ENCODE data around the gene SMIM10L1. TPM values are rescaled to one million over a fixed set of nuclear protein-coding genes. Genes with fewer than 3 reads are reported as not detected.

SMIM10L1 gene
- total RNA-seq, 2 donors from 2014 or later, result 9.8 to 10.8 TPM

DNA sequence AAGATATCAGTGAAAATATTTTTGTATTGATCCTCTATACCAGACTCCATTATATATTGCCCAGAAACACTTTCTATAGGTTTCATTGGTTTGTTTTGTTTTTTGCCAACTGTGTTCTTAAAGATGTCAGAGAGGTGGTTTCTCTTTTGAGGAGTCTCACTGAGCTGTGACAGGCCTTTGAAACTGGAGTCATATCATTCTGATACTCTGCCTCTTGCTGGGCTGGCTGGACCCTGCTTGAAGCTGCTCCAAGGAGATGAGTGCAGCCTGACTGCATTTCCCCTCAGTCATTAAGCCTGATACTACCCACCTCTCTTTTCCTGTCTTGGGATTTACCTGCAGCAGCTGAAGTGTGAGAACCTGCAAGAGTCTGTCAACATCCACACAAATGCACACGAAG lies 20.2 kb upstream of the SMIM10L1 start:
- no peak for DNase-seq (ENCODE audit: low spot score)
- Histone ChIP-seq H3K4me3 (no peak overlapping the region), H3K36me3 (no peaks in the 10 kb centered on the region), H3K4me1 (replicated peaks) (no peaks in the 10 kb centered on the region), H3K9me3 (no peaks in the 10 kb centered on the region), H3K27me3 (replicated peaks; ENCODE audit: insufficient read depth) (no peaks in the 10 kb centered on the region), H3K27ac (no peak overlapping the region)
- 33% methylated on average over 1 of the region's 1 CpG for WGBS
- TF ChIP-seq POLR2A (IDR thresholded peaks at IDR 0.05), result no peak
- no peak for TF ChIP-seq CTCF (IDR thresholded peaks at IDR 0.05)
- TF ChIP-seq POLR2AphosphoS5 (IDR thresholded peaks at IDR 0.05), result no peak
- intact Hi-C loops (cut with DNase I), result no loop called here

- Histone ChIP-seq H3K27me3 (replicated peaks; ENCODE audit: insufficient read depth) (no peaks in the 10 kb centered on the region), H3K27ac (no peak overlapping the region), H3K36me3 (no peaks in the 10 kb centered on the region), H3K9me3 (no peaks in the 10 kb centered on the region), H3K4me3 (no peak overlapping the region), H3K4me1 (replicated peaks) (no peaks in the 10 kb centered on the region)
- TF ChIP-seq POLR2AphosphoS5 (IDR thresholded peaks at IDR 0.05), result no peak
- no peak for TF ChIP-seq CTCF (IDR thresholded peaks at IDR 0.05)
- TF ChIP-seq POLR2A (IDR thresholded peaks at IDR 0.05), result no peak
- DNase-seq (ENCODE audit: low spot score), result no peak
- 91% methylated on average over 2 of the region's 2 CpGs for WGBS
- intact Hi-C loops (cut with DNase I), result no loop called here
These were observed 18.3 kb upstream of the SMIM10L1 start for GRCh38 chr12:11152725-11153124.

GRCh38 chr12:11154400-11154925 lies 16.5 kb upstream of the SMIM10L1 start:
- Histone ChIP-seq H3K27me3 (replicated peaks; ENCODE audit: insufficient read depth) (no peaks in the 10 kb centered on the region), H3K4me1 (replicated peaks) (no peaks in the 10 kb centered on the region), H3K27ac (no peak overlapping the region), H3K9me3 (no peaks in the 10 kb centered on the region), H3K4me3 (no peak overlapping the region), H3K36me3 (no peaks in the 10 kb centered on the region)
- no peak for TF ChIP-seq POLR2A (IDR thresholded peaks at IDR 0.05)
- WGBS, result 90% methylated on average over 1 of the region's 1 CpG
- intact Hi-C loops (cut with DNase I), result no loop called here
- no peak for DNase-seq (ENCODE audit: low spot score)

- no peak for TF ChIP-seq POLR2A (IDR thresholded peaks at IDR 0.05)
- TF ChIP-seq POLR2AphosphoS5 (IDR thresholded peaks at IDR 0.05), result no peak
- no peak for TF ChIP-seq CTCF (IDR thresholded peaks at IDR 0.05)
- Histone ChIP-seq H3K4me3 (no peak overlapping the region), H3K4me1 (replicated peaks) (no peaks in the 10 kb centered on the region), H3K36me3 (no peaks in the 10 kb centered on the region), H3K9me3 (no peaks in the 10 kb centered on the region), H3K27ac (no peak overlapping the region), H3K27me3 (replicated peaks; ENCODE audit: insufficient read depth) (no peaks in the 10 kb centered on the region)
- intact Hi-C loops (cut with DNase I), result no loop called here
- DNase-seq (ENCODE audit: low spot score), result no peak
- WGBS, result 48% methylated on average over 5 of the region's 5 CpGs
These were observed 12.0 kb upstream of the SMIM10L1 start for GRCh38 chr12:11158885-11159444.

DNA sequence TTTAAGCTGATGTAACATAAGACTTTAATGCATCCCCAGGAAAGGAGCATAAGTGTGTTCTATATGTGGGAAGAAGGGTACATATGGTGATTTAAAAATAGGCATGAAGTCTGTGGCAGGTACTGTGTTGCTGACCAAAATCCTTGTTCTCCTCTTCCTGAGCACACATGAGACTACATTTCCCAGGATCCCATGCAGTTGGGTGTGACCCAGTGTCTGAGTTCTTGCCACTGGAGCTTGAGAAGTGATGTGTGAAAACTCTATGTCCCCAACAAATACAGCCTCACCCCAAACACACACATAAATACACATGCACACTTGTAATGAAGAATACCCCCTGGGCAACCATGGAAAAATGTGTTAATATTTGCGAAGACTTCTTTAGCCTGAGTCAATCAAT lies 8.5 kb upstream of the SMIM10L1 start:
- Histone ChIP-seq H3K36me3 (no peaks in the 10 kb centered on the region), H3K27me3 (replicated peaks; ENCODE audit: insufficient read depth) (no peaks in the 10 kb centered on the region), H3K27ac (no peak overlapping the region), H3K4me1 (replicated peaks) (no peaks in the 10 kb centered on the region), H3K4me3 (no peak overlapping the region), H3K9me3 (no peaks in the 10 kb centered on the region)
- TF ChIP-seq POLR2A (IDR thresholded peaks at IDR 0.05) (no peak), POLR2AphosphoS5 (IDR thresholded peaks at IDR 0.05) (no peak)
- WGBS, result 100% methylated on average over 1 of the region's 1 CpG
- intact Hi-C loops (cut with DNase I), result no loop called here
- DNase-seq (ENCODE audit: low spot score), result no peak

GRCh38 chr12:11164384-11164783 lies 6.6 kb upstream of the SMIM10L1 start:
- H3K4me1 ChIP-seq (replicated peaks), result no peaks in the 10 kb centered on the region
- intact Hi-C loops (cut with DNase I), result no loop called here
- no peak overlapping the region for H3K4me3 ChIP-seq
- DNase-seq (ENCODE audit: low spot score), result no peak
- H3K27ac ChIP-seq, result no peak overlapping the region
- H3K9me3 ChIP-seq, result no peaks in the 10 kb centered on the region
- no peaks in the 10 kb centered on the region for H3K36me3 ChIP-seq
- H3K27me3 ChIP-seq (replicated peaks; ENCODE audit: insufficient read depth), result no peaks in the 10 kb centered on the region
- no peak for TF ChIP-seq POLR2AphosphoS5 (IDR thresholded peaks at IDR 0.05)
- TF ChIP-seq POLR2A (IDR thresholded peaks at IDR 0.05), result no peak
